NB4 (cell line): Measurements from ENCODE around the gene DNAJB11.

Experiments
- CTCF ChIP-seq: IDR thresholded peaks from one replicate; pipeline ENCODE4 v1.5.1; 2012; ENCODE audit warnings: low read depth, low read length
- MYC ChIP-seq: IDR thresholded peaks from 2 replicates; pipeline ENCODE4 v1.6.1; 2011; ENCODE audit warnings: low read depth, low read length
- POLR2A ChIP-seq: IDR thresholded peaks from 2 replicates; pipeline ENCODE4 v1.6.1; 2011; ENCODE audit warnings: mild to moderate bottlenecking; ENCODE audit not compliant: insufficient read length; ENCODE audit errors: extremely low read depth

GRCh38 chr3:186583831-186584230 lies 13.3 kb downstream of the DNAJB11 start:
- TF ChIP-seq CTCF (no peak), POLR2A (no peak), MYC (no peak)
